ENCODE measurements around the gene WDR37. TPM values are rescaled to one million over a fixed set of nuclear protein-coding genes. Genes with fewer than 3 reads are reported as not detected.

Gene WDR37
- total RNA-seq, 2 donors from 2014 or later, result 18.6 to 18.7 TPM

DNA sequence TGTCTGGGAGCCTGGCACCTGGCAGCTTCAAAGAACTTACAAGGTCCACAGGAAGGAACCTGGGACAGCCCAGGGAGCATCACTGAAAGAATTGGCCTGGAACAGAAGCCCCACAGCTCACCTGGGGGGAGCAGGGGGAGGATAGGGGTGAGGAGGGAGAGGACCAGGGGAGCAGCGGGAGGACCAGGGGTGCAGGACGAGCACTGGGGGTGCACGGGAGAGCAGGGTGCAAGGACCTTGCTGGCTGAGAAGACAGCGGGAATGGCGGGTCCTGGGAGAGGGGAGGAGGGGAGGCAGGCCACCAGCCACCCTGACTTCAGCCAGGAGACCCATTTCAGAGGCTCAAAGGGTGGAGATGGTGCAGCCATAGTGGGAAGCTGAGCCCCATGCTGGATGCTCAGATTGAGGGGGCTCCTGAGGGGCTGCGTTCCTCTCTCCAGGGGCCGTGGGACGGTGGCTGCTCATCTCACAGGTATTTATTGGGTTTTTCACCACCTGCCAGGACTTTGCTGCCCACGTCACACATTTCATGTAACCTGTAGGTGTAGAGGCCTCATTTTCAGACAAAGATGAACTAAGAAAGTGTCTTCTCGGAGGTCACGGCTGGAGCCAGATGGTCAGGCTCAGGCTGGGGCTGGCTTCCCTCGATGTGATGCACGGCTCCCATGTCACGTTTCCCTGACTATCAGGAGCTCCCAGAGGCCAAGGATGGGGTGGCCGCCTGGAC, 110.1 kb downstream of the WDR37 start:
- DNase-seq, result no peak
- TF ChIP-seq, protein P1, sequence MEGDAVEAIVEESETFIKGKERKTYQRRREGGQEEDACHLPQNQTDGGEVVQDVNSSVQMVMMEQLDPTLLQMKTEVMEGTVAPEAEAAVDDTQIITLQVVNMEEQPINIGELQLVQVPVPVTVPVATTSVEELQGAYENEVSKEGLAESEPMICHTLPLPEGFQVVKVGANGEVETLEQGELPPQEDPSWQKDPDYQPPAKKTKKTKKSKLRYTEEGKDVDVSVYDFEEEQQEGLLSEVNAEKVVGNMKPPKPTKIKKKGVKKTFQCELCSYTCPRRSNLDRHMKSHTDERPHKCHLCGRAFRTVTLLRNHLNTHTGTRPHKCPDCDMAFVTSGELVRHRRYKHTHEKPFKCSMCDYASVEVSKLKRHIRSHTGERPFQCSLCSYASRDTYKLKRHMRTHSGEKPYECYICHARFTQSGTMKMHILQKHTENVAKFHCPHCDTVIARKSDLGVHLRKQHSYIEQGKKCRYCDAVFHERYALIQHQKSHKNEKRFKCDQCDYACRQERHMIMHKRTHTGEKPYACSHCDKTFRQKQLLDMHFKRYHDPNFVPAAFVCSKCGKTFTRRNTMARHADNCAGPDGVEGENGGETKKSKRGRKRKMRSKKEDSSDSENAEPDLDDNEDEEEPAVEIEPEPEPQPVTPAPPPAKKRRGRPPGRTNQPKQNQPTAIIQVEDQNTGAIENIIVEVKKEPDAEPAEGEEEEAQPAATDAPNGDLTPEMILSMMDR (IDR thresholded peaks at IDR 0.05), result no peak

DNA sequence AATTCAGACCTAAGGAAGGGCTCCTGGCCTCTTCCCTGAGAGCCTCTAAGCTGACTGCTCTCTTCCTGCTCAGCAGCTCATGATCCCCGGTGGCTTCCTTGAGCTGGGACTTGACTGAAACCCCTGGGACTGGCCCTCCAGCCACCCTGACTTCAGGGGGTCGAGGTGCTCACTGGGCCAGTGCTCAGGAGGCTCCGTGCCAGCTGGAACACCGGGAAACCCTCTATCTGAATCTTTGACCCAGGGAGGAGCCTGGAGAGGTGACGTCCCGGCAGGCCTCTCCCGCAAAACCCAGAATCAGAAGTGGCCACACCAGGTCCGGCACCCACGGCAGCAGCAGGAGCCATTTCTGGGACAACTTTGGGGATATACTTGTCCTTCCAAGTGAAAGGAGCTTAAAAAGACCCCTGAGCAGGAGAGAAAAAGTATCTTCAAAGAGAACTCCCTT, 110.7 kb downstream of the WDR37 start:
- intact Hi-C loops (cut with DNase I), result no loop called here
- H3K9ac ChIP-seq (ENCODE audit: low read depth in 2 of 2, low read length in 2 of 2), result no peak overlapping the region
- H3K4me1 ChIP-seq, result no peaks in the 10 kb centered on the region
- H3K4me3 ChIP-seq, result no peak overlapping the region
- no peak overlapping the region for H3K27ac ChIP-seq
- no peak for DNase-seq
- TF ChIP-seq, protein P1 (IDR thresholded peaks at IDR 0.05), result no peak
- H3K27me3 ChIP-seq, result no peaks in the 10 kb centered on the region
- H3K36me3 ChIP-seq, result no peaks in the 10 kb centered on the region
- no peaks in the 10 kb centered on the region for H3K9me3 ChIP-seq

More for the DNA sequence above, 110.1 kb downstream of the WDR37 start:
- no peaks in the 10 kb centered on the region for H3K4me1 ChIP-seq
- no peaks in the 10 kb centered on the region for H3K36me3 ChIP-seq
- H3K9me3 ChIP-seq, result no peaks in the 10 kb centered on the region
- H3K27ac ChIP-seq, result no peak overlapping the region
- no peak overlapping the region for H3K4me3 ChIP-seq
- no peaks in the 10 kb centered on the region for H3K27me3 ChIP-seq
- no peak overlapping the region for H3K9ac ChIP-seq (ENCODE audit: low read depth in 2 of 2, low read length in 2 of 2)
- intact Hi-C loops (cut with DNase I), result no loop called here

DNA sequence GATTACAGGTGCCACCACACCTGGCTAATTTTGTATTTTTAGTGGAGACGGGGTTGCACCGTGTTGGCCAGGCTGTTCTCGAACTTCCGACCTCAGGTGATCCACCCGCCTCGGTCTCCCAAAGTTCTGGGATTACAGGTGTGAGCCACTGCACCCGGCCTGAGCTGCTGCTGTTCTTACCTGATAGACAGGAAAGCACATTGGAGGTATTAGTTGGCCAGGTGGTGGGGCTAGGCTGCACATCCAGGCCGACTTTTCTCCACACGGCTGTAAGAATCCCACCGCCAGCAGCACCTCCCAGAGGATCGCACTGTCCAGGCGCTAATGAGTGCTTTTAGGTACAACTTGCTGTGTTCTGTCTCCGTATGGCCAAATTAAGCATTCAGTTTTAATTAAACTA, 112.6 kb downstream of the WDR37 start:
- Histone ChIP-seq H3K27ac (no peak overlapping the region), H3K36me3 (no peaks in the 10 kb centered on the region), H3K4me1 (no peaks in the 10 kb centered on the region), H3K27me3 (no peaks in the 10 kb centered on the region), H3K9me3 (no peaks in the 10 kb centered on the region), H3K9ac (ENCODE audit: low read depth in 2 of 2, low read length in 2 of 2) (no peak overlapping the region), H3K4me3 (no peak overlapping the region)
- intact Hi-C loops (cut with DNase I), result no loop called here
- no peak for DNase-seq
- TF ChIP-seq, protein P1 (IDR thresholded peaks at IDR 0.05), result no peak

DNA sequence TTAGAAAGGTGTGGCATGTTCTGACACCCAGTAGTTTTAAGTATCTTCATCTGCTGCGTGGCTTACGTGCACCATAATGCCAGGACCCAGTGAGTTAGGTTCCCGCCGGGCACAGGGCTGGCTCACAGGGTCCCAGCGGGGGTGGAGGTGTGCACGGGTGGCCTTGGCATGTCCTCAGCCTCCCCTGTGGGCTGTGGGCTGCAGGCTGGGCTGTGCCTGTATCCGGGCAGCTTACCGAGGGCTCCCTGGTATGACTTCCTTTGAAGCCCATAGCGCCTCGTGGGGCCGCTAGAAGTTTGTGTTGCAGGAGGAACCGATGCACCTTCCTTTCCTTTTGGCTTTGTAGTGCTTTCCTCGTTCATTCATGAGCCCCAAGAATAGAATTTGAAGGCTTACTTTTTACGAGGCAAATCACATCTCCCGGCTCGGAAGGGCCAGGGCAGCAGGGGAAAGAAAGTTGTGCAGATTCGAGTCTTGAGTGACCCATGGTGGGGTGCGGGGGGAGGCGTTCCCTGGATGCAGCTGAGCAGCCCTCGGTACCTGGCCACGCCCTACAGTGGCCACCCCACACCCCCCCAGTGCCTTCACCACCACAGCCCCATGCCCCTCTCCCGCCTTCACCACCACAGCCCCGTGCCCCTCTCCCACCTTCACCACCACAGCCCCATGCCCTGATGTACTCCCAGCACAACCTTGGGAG, 113.2 kb downstream of the WDR37 start:
- Histone ChIP-seq H3K4me3 (no peak overlapping the region), H3K4me1 (no peaks in the 10 kb centered on the region), H3K9me3 (no peaks in the 10 kb centered on the region), H3K27me3 (no peaks in the 10 kb centered on the region), H3K9ac (ENCODE audit: low read depth in 2 of 2, low read length in 2 of 2) (no peak overlapping the region), H3K27ac (no peak overlapping the region), H3K36me3 (no peaks in the 10 kb centered on the region)
- no peak for DNase-seq
- intact Hi-C loops (cut with DNase I), result no loop called here
- TF ChIP-seq, protein P1 (IDR thresholded peaks at IDR 0.05), result no peak

DNA sequence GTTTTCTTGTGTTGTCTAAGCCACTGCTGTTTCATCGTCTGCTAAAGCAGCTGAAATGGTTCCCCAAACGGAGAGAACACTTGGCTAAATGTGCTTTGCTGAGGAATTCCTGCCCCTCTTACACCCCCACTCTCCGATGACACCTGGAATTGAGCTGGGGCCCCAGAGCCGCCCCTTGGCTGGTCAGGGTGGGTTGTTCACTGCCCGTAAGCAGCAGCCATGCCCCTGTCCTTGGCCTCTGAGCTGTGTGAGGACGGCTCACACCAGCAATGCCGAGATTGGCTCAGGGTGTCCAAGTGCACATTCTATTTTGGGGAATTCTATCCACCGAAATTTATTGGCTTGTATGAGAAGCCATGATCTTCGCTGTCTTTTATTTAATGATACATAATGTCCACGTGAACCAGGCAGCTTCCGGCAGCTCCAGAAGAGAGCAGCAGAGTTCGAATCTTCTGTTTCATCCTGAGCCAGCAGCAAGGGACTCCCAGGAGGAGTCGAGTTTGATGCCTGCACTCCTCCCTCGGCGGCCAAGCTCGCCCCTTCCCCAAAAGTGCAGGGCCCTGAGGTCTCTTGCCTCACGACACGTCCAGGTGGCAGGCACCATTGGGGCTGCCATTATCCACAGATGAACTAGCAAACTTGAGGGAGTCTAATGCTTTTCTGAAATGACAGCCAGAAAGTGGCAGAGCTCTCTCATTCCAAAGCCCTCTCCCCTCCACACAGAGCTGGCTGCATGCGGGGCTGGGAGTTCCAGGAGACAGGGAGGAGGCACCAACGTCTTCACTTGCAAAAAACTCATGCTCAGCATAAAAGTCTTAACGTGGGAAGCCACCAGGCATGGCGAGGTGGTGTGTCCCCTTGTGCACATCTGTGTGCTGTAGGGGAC, 114.0 kb downstream of the WDR37 start:
- TF ChIP-seq, protein P1 (IDR thresholded peaks at IDR 0.05), result no peak
- intact Hi-C loops (cut with DNase I), result no loop called here
- Histone ChIP-seq H3K9ac (ENCODE audit: low read depth in 2 of 2, low read length in 2 of 2) (no peak overlapping the region), H3K9me3 (no peaks in the 10 kb centered on the region), H3K27ac (no peak overlapping the region), H3K36me3 (no peaks in the 10 kb centered on the region), H3K4me3 (no peak overlapping the region), H3K27me3 (no peaks in the 10 kb centered on the region), H3K4me1 (no peaks in the 10 kb centered on the region)
- no peak for DNase-seq
